ENCODE results near the gene PPFIA2.

DNA sequence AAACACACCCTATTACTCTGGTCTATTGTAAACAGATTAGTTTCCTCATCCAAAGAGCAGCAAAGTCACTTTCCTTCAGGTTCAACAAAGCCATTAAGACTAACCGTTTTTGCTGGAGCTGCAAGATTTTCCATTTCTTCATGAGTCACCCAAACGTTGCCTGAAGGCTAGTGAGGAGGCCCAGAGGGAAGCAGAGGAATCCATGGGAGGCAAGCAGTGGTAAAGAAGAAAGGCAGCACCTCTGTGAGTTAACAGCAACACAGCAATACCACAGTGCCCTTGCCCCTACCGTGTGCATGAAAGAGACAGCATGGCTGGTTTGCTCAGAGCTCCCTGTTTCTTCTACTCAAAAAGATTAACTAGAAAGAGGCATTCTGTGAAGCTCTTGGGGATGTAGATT, 475.0 kb downstream of the PPFIA2 start:
- TF ChIP-seq RARB (CRISPR knock-in tag; IDR thresholded peaks at IDR 0.05): no peak
- TF ChIP-seq, protein P1, sequence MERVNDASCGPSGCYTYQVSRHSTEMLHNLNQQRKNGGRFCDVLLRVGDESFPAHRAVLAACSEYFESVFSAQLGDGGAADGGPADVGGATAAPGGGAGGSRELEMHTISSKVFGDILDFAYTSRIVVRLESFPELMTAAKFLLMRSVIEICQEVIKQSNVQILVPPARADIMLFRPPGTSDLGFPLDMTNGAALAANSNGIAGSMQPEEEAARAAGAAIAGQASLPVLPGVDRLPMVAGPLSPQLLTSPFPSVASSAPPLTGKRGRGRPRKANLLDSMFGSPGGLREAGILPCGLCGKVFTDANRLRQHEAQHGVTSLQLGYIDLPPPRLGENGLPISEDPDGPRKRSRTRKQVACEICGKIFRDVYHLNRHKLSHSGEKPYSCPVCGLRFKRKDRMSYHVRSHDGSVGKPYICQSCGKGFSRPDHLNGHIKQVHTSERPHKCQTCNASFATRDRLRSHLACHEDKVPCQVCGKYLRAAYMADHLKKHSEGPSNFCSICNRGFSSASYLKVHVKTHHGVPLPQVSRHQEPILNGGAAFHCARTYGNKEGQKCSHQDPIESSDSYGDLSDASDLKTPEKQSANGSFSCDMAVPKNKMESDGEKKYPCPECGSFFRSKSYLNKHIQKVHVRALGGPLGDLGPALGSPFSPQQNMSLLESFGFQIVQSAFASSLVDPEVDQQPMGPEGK (CRISPR knock-in tag; IDR thresholded peaks at IDR 0.05; ENCODE audit: borderline replicate concordance): no peak
- no peak for TF ChIP-seq ESRRG (CRISPR knock-in tag; IDR thresholded peaks at IDR 0.05)
- TF ChIP-seq OSR1 (CRISPR knock-in tag; IDR thresholded peaks at IDR 0.05): no peak
- TF ChIP-seq, protein P2, sequence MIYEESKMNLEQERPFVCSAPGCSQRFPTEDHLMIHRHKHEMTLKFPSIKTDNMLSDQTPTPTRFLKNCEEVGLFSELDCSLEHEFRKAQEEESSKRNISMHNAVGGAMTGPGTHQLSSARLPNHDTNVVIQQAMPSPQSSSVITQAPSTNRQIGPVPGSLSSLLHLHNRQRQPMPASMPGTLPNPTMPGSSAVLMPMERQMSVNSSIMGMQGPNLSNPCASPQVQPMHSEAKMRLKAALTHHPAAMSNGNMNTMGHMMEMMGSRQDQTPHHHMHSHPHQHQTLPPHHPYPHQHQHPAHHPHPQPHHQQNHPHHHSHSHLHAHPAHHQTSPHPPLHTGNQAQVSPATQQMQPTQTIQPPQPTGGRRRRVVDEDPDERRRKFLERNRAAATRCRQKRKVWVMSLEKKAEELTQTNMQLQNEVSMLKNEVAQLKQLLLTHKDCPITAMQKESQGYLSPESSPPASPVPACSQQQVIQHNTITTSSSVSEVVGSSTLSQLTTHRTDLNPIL (CRISPR knock-in tag; IDR thresholded peaks at IDR 0.05; ENCODE audit: low read depth): no peak
